OCI-LY1 (cell line): ENCODE measurements around the gene XRCC4.

ENCODE experiments used
- H2AFZ ChIP-seq: fragments of 200-600 bp; sonication (generic), shearing (Covaris generic); 2 replicates; pipeline ENCODE4 v1.6.0; 2014; ENCODE audit warnings: antibody characterized with exemption, mild to moderate bottlenecking, low read length
- H3F3A ChIP-seq: fragments of 200-600 bp; sonication (generic), shearing (Covaris generic); 2 replicates; pipeline ENCODE4 v1.6.0; 2014; ENCODE audit warnings: mild to moderate bottlenecking, antibody characterized with exemption, low read length, moderate library complexity; ENCODE audit not compliant: insufficient read depth
- H3K27ac ChIP-seq: fragments of 200-600 bp; sonication (generic); 2 replicates; pipeline ENCODE4 v1.5.1; 2014; ENCODE audit warnings: low read length, mixed run types, mild to moderate bottlenecking, low read depth; ENCODE audit not compliant: poor library complexity, severe bottlenecking
- H3K27me3 ChIP-seq: fragments of 200-600 bp; sonication (generic); 2 replicates; pipeline ENCODE4 v1.6.0; 2014; ENCODE audit warnings: antibody characterized with exemption, mild to moderate bottlenecking, low read length, moderate library complexity; ENCODE audit not compliant: insufficient read depth
- H3K36me3 ChIP-seq: fragments of 200-600 bp; sonication (generic); 2 replicates; pipeline ENCODE4 v1.6.1; 2014; ENCODE audit warnings: mild to moderate bottlenecking, antibody characterized with exemption, low read length, moderate library complexity, mixed read lengths; ENCODE audit not compliant: insufficient read depth
- H3K4me1 ChIP-seq: fragments of 200-600 bp; sonication (generic); 2 replicates; pipeline ENCODE4 v1.5.1; 2014; ENCODE audit warnings: mild to moderate bottlenecking, low read length, moderate library complexity; ENCODE audit not compliant: insufficient read depth, severe bottlenecking
- H3K4me2 ChIP-seq: fragments of 200-600 bp; sonication (generic), shearing (Covaris generic); 2 replicates; pipeline ENCODE4 v1.6.1; 2014; ENCODE audit warnings: low read length
- H3K4me3 ChIP-seq: fragments of 200-600 bp; sonication (generic); 2 replicates; pipeline ENCODE4 v1.5.1; 2014; ENCODE audit warnings: low read length, low read depth, mild to moderate bottlenecking, mixed read lengths; ENCODE audit not compliant: poor library complexity, severe bottlenecking
- H3K79me2 ChIP-seq: fragments of 200-600 bp; shearing (Covaris generic); 2 replicates; pipeline ENCODE4 v1.6.1; 2016; ENCODE audit warnings: mixed run types, low read length, mixed read lengths; ENCODE audit not compliant: insufficient read depth
- H3K9ac ChIP-seq: fragments of 200-600 bp; sonication (generic), shearing (Covaris generic); 2 replicates; pipeline ENCODE4 v1.6.1; 2014; ENCODE audit warnings: mild to moderate bottlenecking, low read length, mixed read lengths
- H3K9me2 ChIP-seq: fragments of 200-600 bp; sonication (generic), shearing (Covaris generic); 2 replicates; pipeline ENCODE4 v1.6.1; 2014; ENCODE audit warnings: low read depth, mild to moderate bottlenecking, low read length, mixed read lengths
- H3K9me3 ChIP-seq: fragments of 200-600 bp; shearing (Covaris generic); 2 replicates; pipeline ENCODE4 v1.6.1; 2014; ENCODE audit warnings: low read length, mixed read lengths
- H4K20me1 ChIP-seq: fragments of 200-600 bp; sonication (generic), shearing (Covaris generic); 2 replicates; pipeline ENCODE4 v1.6.0; 2016; ENCODE audit warnings: mild to moderate bottlenecking, low read length; ENCODE audit not compliant: insufficient read depth
- CTCF ChIP-seq: fragments of 200-600 bp; sonication (generic), shearing (Covaris generic); IDR thresholded peaks from 2 replicates; pipeline ENCODE4 v1.5.1; 2017; ENCODE audit warnings: mild to moderate bottlenecking, antibody characterized with exemption, low read length, moderate library complexity, mixed read lengths
- EZH2 ChIP-seq: fragments of 200-600 bp; sonication (generic), shearing (Covaris generic); IDR thresholded peaks from 2 replicates; pipeline ENCODE4 v1.8.0; 2017; ENCODE audit warnings: borderline replicate concordance, mixed run types, mild to moderate bottlenecking, antibody characterized with exemption, low read length, moderate library complexity, mixed read lengths

The XRCC4 gene

DNA sequence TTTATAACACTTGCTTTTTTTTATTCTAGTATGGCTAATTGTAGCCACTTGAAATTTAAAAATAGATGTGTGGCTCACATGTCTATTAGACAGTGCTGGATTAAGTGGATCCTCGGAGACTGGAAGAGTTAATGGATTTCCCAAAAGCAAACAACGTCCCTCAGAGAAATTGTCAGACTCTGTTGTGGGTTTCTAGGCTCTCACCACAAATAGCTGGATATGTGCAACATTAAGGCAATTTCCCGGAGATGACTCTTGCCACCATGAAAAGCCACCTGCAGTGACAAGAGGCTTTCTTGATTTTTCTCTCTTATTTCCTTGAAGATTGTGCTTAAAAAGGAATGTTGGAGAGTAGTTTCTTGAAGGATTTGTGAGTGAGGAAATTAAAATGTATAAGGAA is 43.3 kb upstream of the XRCC4 start:
- no peak overlapping the region for H3K4me2 ChIP-seq
- no peak for TF ChIP-seq EZH2
- TF ChIP-seq CTCF = no peak

DNA sequence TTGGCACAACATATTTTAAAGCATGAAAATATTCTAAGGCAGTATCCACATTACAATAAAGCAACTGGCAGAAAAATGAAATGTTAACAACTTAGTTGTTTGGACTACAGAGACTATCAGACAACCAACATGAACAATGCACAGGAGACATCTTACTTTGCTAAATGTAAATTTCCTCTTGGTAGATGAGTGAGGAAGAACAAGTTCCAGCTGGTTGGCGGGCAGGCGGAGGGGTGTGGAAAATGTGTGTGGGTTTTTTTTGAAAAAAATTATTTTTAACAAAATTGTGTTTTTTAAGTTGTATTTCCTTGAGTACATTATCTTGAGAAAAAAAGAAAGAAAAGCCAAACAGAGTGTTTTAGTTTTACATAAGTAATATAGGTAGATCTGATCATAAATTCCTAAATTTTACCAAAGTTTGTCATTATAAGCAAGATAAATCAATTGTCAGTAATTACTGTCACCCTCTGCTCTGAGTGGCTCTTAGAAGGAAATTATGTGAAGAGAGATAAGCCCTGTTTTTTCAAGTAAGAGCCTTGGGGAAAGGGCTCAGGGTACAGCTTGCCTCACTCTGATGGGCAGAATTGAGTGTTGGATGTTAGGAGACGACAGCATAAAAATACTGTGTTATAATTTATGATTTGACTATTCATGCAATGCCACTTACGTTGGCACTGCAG is 42.7 kb upstream of the XRCC4 start:
- no peaks in the 10 kb centered on the region for H3K9me3 ChIP-seq
- H4K20me1 ChIP-seq = no peaks in the 10 kb centered on the region
- H3K36me3 ChIP-seq = no peaks in the 10 kb centered on the region
- TF ChIP-seq CTCF (no peak), EZH2 (no peak)
- H3K4me2 ChIP-seq = no peak overlapping the region
- no peaks in the 10 kb centered on the region for H3K9me2 ChIP-seq
- no peaks in the 10 kb centered on the region for H3K4me1 ChIP-seq
- H3K4me3 ChIP-seq = no peak overlapping the region
- no peaks in the 10 kb centered on the region for H3K79me2 ChIP-seq
- H3K9ac ChIP-seq = no peak overlapping the region
- H3F3A ChIP-seq = no peaks in the 10 kb centered on the region
- H3K27me3 ChIP-seq = no peaks in the 10 kb centered on the region
- no peak overlapping the region for H2AFZ ChIP-seq
- no peak overlapping the region for H3K27ac ChIP-seq

More for the DNA sequence above, 43.3 kb upstream of the XRCC4 start:
- Histone ChIP-seq H3F3A (no peaks in the 10 kb centered on the region), H3K36me3 (no peaks in the 10 kb centered on the region), H4K20me1 (no peaks in the 10 kb centered on the region), H3K9me2 (no peaks in the 10 kb centered on the region), H3K79me2 (no peaks in the 10 kb centered on the region), H3K4me3 (no peak overlapping the region), H3K9me3 (no peaks in the 10 kb centered on the region), H3K4me1 (no peaks in the 10 kb centered on the region), H3K9ac (no peak overlapping the region), H3K27me3 (no peaks in the 10 kb centered on the region), H3K27ac (no peak overlapping the region), H2AFZ (no peak overlapping the region)

- H3K4me2 ChIP-seq = no peak overlapping the region
- no peaks in the 10 kb centered on the region for H3F3A ChIP-seq
- TF ChIP-seq CTCF (no peak), EZH2 (no peak)
- H3K27ac ChIP-seq = no peak overlapping the region
- H4K20me1 ChIP-seq = no peaks in the 10 kb centered on the region
- H3K79me2 ChIP-seq = no peaks in the 10 kb centered on the region
- H3K9ac ChIP-seq = no peak overlapping the region
- H3K4me3 ChIP-seq = no peak overlapping the region
- no peaks in the 10 kb centered on the region for H3K9me3 ChIP-seq
- H2AFZ ChIP-seq = no peak overlapping the region
- H3K36me3 ChIP-seq = no peaks in the 10 kb centered on the region
- H3K27me3 ChIP-seq = no peaks in the 10 kb centered on the region
- no peaks in the 10 kb centered on the region for H3K4me1 ChIP-seq
- H3K9me2 ChIP-seq = no peaks in the 10 kb centered on the region
These were observed 41.8 kb upstream of the XRCC4 start for GRCh38 chr5:83035373-83036100.
